Inflammatory macrophage treated with lipopolysaccharide for 1 hour (primary cell): Measurements from ENCODE around the gene PPP1R13B.

ENCODE experiments used
- DNase-seq, 2 donors: peaks; one replicate each; pipeline ENCODE4 v3.0.0-alpha.2; 2020 to 2022

The PPP1R13B gene

GRCh38 chr14:103772078-103772712, 75.2 kb downstream of the PPP1R13B start:
- no peak for DNase-seq

DNA sequence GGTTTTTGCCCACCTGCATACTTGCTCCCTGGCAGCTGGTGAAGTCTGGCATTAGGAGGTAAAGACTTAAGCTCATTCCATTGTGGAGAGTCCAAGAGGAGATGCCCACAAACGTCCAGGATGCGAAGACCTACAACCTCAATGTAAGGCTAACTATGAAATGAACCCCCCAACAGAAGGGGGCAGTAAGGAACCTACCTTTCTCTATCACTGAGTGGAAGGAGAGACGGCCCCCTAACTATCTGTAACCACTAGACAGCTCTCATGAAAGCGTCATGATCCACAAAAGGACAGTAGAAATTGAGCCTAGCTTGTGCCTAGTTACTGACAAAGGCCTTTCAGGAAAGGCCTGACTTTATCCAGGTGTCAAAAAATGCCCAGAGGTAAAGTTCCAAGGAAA, 76.5 kb downstream of the PPP1R13B start:
- no peak for DNase-seq

DNA sequence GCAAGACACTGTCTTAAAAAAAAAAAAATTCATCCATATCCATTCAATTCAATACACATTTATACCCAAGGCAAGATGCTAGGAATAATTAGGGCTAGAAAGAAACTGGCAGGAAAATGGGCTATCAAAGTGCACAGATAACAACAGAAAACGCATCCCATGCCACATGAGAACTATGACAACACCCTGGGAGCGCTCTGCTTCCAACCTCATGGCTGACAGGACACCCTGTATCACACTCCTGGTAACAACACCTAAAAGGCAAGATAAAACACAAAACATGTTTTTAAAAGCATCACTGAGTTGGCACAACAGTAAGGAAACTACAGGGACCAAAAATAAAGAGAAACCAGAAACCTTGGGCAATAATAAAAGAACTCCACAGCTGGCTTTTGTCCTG, 76.9 kb downstream of the PPP1R13B start:
- DNase-seq, result no peak

DNA sequence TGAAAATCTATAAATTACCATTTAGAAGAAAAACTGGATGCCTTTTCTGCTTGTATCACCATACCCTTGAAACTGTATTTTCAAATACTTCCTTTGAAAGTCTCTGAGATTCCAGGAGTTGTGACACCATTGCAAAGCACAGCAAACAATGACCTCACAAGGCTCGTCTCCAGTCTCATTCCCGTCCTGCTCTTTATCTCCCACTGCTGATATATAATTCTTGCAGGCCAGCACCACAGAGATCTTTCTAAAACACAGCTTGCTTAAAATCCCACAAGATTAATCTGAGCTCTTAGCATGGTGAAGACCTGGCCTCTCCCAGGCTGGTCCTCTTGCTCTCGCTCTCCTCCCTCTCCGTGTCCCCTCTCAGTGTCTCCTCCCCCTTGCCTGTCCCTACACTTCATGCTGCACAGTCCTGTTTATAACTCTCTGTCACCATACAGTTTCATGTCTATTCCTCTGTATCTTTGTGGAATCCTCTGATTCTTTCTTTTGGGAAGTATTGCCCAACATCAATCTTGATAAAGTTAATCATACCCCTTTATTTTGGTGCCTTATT, 80.0 kb downstream of the PPP1R13B start:
- DNase-seq, result no peak

DNA sequence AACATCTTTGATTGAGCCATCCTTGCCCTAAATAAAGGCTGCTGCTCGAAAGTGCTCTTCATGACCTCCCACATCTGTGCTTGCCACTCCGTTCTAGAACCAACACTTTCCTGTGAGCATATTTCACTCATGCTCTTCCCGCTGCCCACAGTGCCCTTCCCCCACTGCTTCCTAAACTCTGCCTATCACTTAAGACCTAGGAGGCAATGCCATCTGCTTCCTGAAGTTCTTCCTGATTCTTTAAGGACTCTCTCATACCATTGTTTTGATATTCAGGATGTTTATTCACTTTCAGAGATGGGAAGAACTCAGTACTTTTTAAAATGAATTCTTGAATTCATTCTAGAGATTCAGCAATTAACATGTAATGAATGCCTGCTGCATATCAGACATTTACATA, 81.8 kb downstream of the PPP1R13B start:
- DNase-seq, result no peak

- DNase-seq, result no peak
These were observed 83.5 kb downstream of the PPP1R13B start for GRCh38 chr14:103763730-103764488.

GRCh38 chr14:103762541-103762940, 84.8 kb downstream of the PPP1R13B start:
- peak; percentile 22 to 30 for DNase-seq

DNA sequence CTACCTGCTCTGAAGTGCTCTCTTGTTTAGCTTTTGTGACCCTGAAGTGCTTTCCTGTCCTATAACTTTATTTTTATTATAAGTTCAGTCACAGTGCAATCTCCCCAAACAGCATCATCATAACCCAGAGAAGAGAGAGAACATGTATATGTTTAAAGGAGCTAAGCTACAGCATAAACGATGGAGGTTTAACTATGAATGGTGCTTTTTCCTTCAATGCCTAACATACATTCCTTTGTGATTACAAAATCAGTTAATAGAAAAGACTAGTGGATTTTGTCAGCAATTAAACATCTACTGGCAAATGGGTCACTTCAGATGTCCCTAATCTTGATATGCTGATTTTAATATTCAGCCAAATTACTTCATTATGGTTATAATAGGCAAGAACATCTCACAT, 85.3 kb downstream of the PPP1R13B start:
- DNase-seq, result no peak

- DNase-seq, result no peak
These were observed 89.2 kb downstream of the PPP1R13B start for GRCh38 chr14:103758059-103758776.

GRCh38 chr14:103755060-103755459, 92.3 kb downstream of the PPP1R13B start:
- no peak for DNase-seq

DNA sequence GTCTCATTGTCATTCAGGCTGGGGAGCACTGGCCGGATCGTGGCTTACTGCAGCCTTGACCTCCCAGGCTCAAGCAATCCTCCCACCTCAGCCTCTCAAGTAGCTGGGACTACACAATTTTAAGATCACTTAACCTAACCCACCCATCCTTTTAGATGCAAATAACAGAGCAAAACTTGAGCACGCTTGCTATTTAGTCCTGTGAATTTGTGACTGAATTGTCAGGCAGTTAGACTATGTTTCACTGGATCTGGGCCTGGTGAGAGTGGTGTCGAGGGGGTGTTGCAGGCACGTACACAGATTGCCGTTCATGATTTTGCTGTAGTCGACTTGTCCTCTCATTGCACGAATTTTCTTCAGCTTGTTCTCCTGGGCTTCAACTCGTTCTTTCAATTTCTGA, 93.6 kb downstream of the PPP1R13B start:
- no peak for DNase-seq

GRCh38 chr14:103749860-103750259, 97.5 kb downstream of the PPP1R13B start:
- no peak for DNase-seq

GRCh38 chr14:103749452-103749851, 97.9 kb downstream of the PPP1R13B start:
- DNase-seq, result no peak

DNA sequence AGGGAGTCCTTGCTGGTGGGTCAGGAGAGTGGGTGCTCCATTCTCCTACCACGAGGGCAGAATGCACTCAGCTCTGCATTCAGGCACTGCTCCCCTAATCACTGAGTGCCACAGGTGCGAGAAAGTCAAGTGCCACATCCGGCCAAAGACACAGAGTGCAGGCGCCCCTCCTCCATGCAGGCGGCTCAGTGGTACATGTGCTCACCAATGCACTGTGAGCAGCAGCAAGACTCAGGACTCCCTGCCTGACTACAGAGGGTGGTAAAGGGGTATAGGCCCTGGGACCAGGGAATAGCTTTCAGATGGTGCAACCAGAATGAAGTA, 98.9 kb downstream of the PPP1R13B start:
- DNase-seq, result no peak

DNA sequence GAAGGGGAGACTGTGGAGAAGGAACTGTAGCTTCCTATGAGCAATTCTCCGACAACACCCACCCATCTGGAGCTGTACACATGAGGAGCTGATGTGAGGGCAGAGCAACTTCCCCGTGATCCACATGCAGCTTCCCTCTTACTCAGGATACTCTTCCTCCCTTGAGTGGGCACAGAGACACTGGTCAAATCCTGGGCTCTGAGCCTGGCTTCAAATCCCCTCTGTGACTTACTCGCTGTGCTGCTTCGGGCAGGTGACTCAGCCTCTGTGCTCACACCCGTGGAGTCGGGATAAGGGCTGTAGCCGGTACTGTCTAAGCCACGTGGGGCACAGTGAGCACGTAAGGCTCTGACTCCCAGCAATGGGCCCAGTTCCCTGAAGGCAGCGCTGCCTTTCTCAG, 100.7 kb downstream of the PPP1R13B start:
- peak; percentile 53 to 87 for DNase-seq

GRCh38 chr14:103745424-103745823, 102.0 kb downstream of the PPP1R13B start:
- DNase-seq, result no peak

- DNase-seq, result no peak
These were observed 102.6 kb downstream of the PPP1R13B start for GRCh38 chr14:103744621-103745395.

GRCh38 chr14:103743691-103744090, 103.7 kb downstream of the PPP1R13B start:
- no peak for DNase-seq

GRCh38 chr14:103742499-103743255, 104.7 kb downstream of the PPP1R13B start:
- DNase-seq, result no peak

DNA sequence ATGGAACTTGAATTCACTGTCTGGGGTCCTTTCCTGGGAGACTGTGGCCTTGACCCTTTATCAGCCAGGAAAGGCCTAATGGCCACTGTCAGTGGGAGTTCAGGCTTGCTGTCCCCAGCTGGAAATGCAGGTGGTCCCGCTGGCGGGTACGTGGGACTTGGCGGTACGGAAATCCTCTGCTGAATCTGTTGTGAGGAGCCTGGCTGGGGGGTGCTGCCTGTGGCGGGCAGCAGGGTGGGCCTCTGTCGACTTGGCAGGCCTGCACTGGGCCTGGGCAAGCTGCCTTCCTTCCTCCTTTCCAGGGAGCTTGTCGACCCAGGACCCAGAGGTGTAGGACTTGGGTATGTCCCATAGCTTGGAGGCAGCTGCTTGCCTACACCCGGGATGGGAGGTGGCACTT, 105.5 kb downstream of the PPP1R13B start:
- no peak for DNase-seq

GRCh38 chr14:103740991-103741689, 106.2 kb downstream of the PPP1R13B start:
- DNase-seq, result peak; percentile 26 to 51
